ENCODE measurements around the gene UNK. TPM values are rescaled to one million over a fixed set of nuclear protein-coding genes. Genes with fewer than 3 reads are reported as not detected.

Gene UNK
- 18.0 and 30.2 TPM in 2 replicates for total RNA-seq (ENCODE audit: low replicate concordance)

- peak within 1 kb of the TSS; percentile 79 for H3K4me3 ChIP-seq (ENCODE audit: low read depth, low read length)
- DNase-seq (ENCODE audit: low read depth), result peak; percentile 100
- TF ChIP-seq, protein P1, sequence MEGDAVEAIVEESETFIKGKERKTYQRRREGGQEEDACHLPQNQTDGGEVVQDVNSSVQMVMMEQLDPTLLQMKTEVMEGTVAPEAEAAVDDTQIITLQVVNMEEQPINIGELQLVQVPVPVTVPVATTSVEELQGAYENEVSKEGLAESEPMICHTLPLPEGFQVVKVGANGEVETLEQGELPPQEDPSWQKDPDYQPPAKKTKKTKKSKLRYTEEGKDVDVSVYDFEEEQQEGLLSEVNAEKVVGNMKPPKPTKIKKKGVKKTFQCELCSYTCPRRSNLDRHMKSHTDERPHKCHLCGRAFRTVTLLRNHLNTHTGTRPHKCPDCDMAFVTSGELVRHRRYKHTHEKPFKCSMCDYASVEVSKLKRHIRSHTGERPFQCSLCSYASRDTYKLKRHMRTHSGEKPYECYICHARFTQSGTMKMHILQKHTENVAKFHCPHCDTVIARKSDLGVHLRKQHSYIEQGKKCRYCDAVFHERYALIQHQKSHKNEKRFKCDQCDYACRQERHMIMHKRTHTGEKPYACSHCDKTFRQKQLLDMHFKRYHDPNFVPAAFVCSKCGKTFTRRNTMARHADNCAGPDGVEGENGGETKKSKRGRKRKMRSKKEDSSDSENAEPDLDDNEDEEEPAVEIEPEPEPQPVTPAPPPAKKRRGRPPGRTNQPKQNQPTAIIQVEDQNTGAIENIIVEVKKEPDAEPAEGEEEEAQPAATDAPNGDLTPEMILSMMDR (IDR thresholded peaks at IDR 0.05; ENCODE audit: insufficient read depth, low read length), result no peak
These were observed at the start of gene UNK for GRCh38 chr17:75784473-75785015. Gene UNK, plus strand, starts transcription at chr17:75784806. Its CDS starts 75 bp downstream, at chr17:75784881.

- no peak for DNase-seq (ENCODE audit: low read depth)
- no peak overlapping the region for H3K4me3 ChIP-seq (ENCODE audit: low read depth, low read length)
- TF ChIP-seq, protein P1 (IDR thresholded peaks at IDR 0.05; ENCODE audit: insufficient read depth, low read length), result no peak
These were observed 48.3 kb upstream of the UNK start for GRCh38 chr17:75736173-75736835.

DNA sequence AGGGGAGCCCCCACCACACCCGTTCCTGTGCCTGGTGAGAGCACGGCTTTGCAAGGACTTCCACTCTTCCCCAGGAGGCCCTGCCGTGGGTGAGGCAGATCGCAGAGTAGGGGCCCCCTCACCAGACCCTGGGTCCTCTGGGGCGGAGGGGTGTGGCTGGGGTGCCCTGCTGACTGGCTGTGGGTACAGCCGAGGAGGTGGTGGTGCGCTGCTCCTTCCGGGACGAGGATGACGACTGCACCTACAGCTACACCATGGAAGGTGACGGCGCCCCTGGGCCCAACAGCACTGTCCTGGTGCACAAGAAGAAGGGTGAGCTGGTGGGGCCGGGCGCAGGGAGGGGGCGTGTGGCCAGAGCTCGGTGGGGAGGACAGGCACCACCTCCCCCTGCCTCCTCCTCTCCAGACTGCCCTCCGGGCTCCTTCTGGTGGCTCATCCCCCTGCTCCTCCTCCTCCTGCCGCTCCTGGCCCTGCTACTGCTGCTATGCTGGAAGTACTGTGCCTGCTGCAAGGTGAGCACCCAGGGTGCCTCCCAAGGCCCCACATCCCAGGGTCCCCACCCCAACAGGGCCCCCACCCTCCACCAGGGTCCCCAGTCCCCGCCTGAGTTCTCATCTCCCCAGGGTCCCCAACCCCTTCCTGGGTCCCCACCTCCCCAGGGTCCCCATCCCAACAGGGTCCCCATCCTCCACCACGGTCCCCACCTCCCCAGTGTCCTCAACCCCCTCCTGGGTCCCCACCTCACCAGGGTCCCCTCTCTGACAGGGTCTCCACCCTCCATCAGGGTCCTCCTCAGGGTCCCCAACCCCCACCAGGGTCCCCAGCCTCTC is 47.3 kb upstream of the UNK start:
- DNase-seq (ENCODE audit: low read depth), result no peak
- TF ChIP-seq, protein P1 (IDR thresholded peaks at IDR 0.05; ENCODE audit: insufficient read depth, low read length), result no peak
- H3K4me3 ChIP-seq (ENCODE audit: low read depth, low read length), result no peak overlapping the region

GRCh38 chr17:75738218-75738802 is 46.3 kb upstream of the UNK start:
- TF ChIP-seq, protein P1 (IDR thresholded peaks at IDR 0.05; ENCODE audit: insufficient read depth, low read length), result no peak
- no peak for DNase-seq (ENCODE audit: low read depth)
- no peak overlapping the region for H3K4me3 ChIP-seq (ENCODE audit: low read depth, low read length)

GRCh38 chr17:75739174-75739573 is 45.4 kb upstream of the UNK start:
- TF ChIP-seq, protein P1 (IDR thresholded peaks at IDR 0.05; ENCODE audit: insufficient read depth, low read length), result no peak

DNA sequence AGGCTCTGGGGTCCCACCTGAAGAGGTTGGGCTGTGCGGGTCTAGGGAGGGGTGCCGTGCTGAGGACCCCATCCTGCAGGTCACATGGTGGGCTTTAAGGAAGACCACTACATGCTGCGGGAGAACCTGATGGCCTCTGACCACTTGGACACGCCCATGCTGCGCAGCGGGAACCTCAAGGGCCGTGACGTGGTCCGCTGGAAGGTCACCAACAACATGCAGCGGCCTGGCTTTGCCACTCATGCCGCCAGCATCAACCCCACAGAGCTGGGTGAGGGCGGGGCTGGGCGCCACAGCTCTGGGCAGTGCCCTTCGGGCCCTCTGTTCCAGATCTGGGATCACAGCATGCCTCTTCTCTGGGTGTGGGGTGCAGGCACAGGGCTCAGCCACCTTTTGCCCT is 44.8 kb upstream of the UNK start:
- DNase-seq (ENCODE audit: low read depth), result no peak
- TF ChIP-seq, protein P1 (IDR thresholded peaks at IDR 0.05; ENCODE audit: insufficient read depth, low read length), result no peak
- no peak overlapping the region for H3K4me3 ChIP-seq (ENCODE audit: low read depth, low read length)

More at GRCh38 chr17:75739174-75739573, 45.4 kb upstream of the UNK start:
- DNase-seq (ENCODE audit: low read depth), result no peak
- no peak overlapping the region for H3K4me3 ChIP-seq (ENCODE audit: low read depth, low read length)

All from fibroblast of the aortic adventitia (primary cell).